HEK293 (cell line): ENCODE data around the gene SPACA5B.

ENCODE experiments used
- CTCF ChIA-PET: fragments of 350-600 bp; formaldehyde crosslinking; extraction: SDS; loops from one replicate; lab custom pipeline; 2021; ENCODE audit warnings: antibody characterized with exemption; lab: Yijun Ruan, JAX
- POLR2A ChIA-PET: fragments of 300-600 bp; formaldehyde crosslinking; extraction: SDS; loops from one replicate; lab custom pipeline; 2020; ENCODE audit warnings: antibody characterized with exemption, inconsistent platforms; lab: Yijun Ruan, JAX
- H3K27ac ChIP-seq: fragments of 200-500 bp; sonication (Bioruptor generic); 2 replicates; pipeline ENCODE4 v1.5.1; 2014; ENCODE audit warnings: low read depth, low read length, control low read depth, inconsistent platforms; ENCODE audit errors: extremely low read depth
- H3K36me3 ChIP-seq, 2 experiments: fragments of 200-500 bp in 1 of 2; sonication (Bioruptor generic) in 1 of 2; 1 replicate in 1 of 2; 2 replicates in 1 of 2; pipeline ENCODE4 v1.5.1; 2014 to 2017; ENCODE audit warnings: inconsistent platforms in 2 of 2, low read length in 2 of 2; ENCODE audit not compliant: control insufficient read depth in 2 of 2, insufficient read depth in 1 of 2
- H3K4me1 ChIP-seq: fragments of 200-500 bp; sonication (Bioruptor generic); 2 replicates; pipeline ENCODE4 v1.5.1; 2014; ENCODE audit warnings: mild to moderate bottlenecking, low read length, inconsistent platforms; ENCODE audit not compliant: control insufficient read depth, insufficient read depth
- H3K4me3 ChIP-seq: 2 replicates; pipeline ENCODE4 v1.5.1; 2011; ENCODE audit warnings: low read depth, mild to moderate bottlenecking, control low read depth, low read length, moderate library complexity
- H3K9me3 ChIP-seq: fragments of 200-500 bp; sonication (Bioruptor generic); 2 replicates; pipeline ENCODE4 v1.5.1; 2014; ENCODE audit warnings: low read depth, low read length, inconsistent platforms; ENCODE audit not compliant: control insufficient read depth, insufficient read depth
- MEIS1 ChIP-seq: sonication (generic); formaldehyde crosslinking; IDR thresholded peaks from 2 replicates; pipeline ENCODE4 v1.8.1; 2022; ENCODE audit warnings: missing genetic modification reagents, mild to moderate bottlenecking, borderline replicate concordance
- OSR2 ChIP-seq: fragments of 450-650 bp; formaldehyde crosslinking; IDR thresholded peaks from 2 replicates; pipeline ENCODE4 v1.5.1; 2016; ENCODE audit warnings: missing biosample characterization, missing genetic modification characterization
- PRDM1 ChIP-seq: fragments of 450-650 bp; formaldehyde crosslinking; IDR thresholded peaks from 2 replicates; pipeline ENCODE4; 2016; ENCODE audit warnings: missing biosample characterization, missing genetic modification characterization
- RBAK ChIP-seq: fragments of 450-650 bp; formaldehyde crosslinking; IDR thresholded peaks from 2 replicates; pipeline ENCODE4 v1.5.1; 2016; ENCODE audit warnings: missing biosample characterization, missing genetic modification characterization
- SP2 ChIP-seq: fragments of 450-650 bp; formaldehyde crosslinking; IDR thresholded peaks from 2 replicates; pipeline ENCODE4 v1.5.1; 2016; ENCODE audit warnings: missing biosample characterization, missing genetic modification characterization
- YY2 ChIP-seq: fragments of 450-650 bp; formaldehyde crosslinking; IDR thresholded peaks from 2 replicates; pipeline ENCODE4 v1.5.1; 2016; ENCODE audit warnings: missing biosample characterization, missing genetic modification characterization
- ZBTB7A ChIP-seq: fragments of 450-650 bp; formaldehyde crosslinking; IDR thresholded peaks from 2 replicates; pipeline ENCODE4 v1.5.1; 2016; ENCODE audit warnings: low read depth, missing biosample characterization, missing genetic modification characterization
- ZNF169 ChIP-seq: fragments of 450-650 bp; formaldehyde crosslinking; IDR thresholded peaks from 2 replicates; pipeline ENCODE4 v1.5.1; 2016; ENCODE audit warnings: missing biosample characterization, missing genetic modification characterization
- ZNF202 ChIP-seq: fragments of 450-650 bp; formaldehyde crosslinking; IDR thresholded peaks from 2 replicates; pipeline ENCODE4 v1.5.1; 2016; ENCODE audit warnings: missing biosample characterization, missing genetic modification characterization, borderline replicate concordance
- ZNF211 ChIP-seq: fragments of 450-650 bp; formaldehyde crosslinking; IDR thresholded peaks from 2 replicates; pipeline ENCODE4 v1.5.1; 2016; ENCODE audit warnings: low read depth, missing biosample characterization, missing genetic modification characterization
- ZNF221 ChIP-seq: fragments of 450-650 bp; formaldehyde crosslinking; IDR thresholded peaks from 2 replicates; pipeline ENCODE4 v1.5.1; 2017; ENCODE audit warnings: missing biosample characterization, missing genetic modification characterization, borderline replicate concordance
- ZNF239 ChIP-seq: fragments of 450-650 bp; formaldehyde crosslinking; IDR thresholded peaks from 2 replicates; pipeline ENCODE4 v1.5.1; 2016; ENCODE audit warnings: missing biosample characterization, missing genetic modification characterization
- ZNF324 ChIP-seq: fragments of 450-650 bp; formaldehyde crosslinking; IDR thresholded peaks from 2 replicates; pipeline ENCODE4 v1.5.1; 2016; ENCODE audit warnings: missing biosample characterization, missing genetic modification characterization
- ZNF341 ChIP-seq: fragments of 450-650 bp; formaldehyde crosslinking; IDR thresholded peaks from 2 replicates; pipeline ENCODE4; 2016; ENCODE audit warnings: low read depth, missing biosample characterization, missing genetic modification characterization
- ZNF426 ChIP-seq: fragments of 450-650 bp; formaldehyde crosslinking; IDR thresholded peaks from 2 replicates; pipeline ENCODE4 v1.5.1; 2017; ENCODE audit warnings: missing biosample characterization, missing genetic modification characterization, mild to moderate bottlenecking, inconsistent platforms, moderate library complexity
- ZNF501 ChIP-seq: fragments of 450-650 bp; formaldehyde crosslinking; IDR thresholded peaks from 2 replicates; pipeline ENCODE4 v1.5.1; 2016; ENCODE audit warnings: missing biosample characterization, missing genetic modification characterization
- ZNF548 ChIP-seq: fragments of 450-650 bp; formaldehyde crosslinking; IDR thresholded peaks from 2 replicates; pipeline ENCODE4 v1.5.1; 2016; ENCODE audit warnings: missing biosample characterization, missing genetic modification characterization
- ZNF600 ChIP-seq: fragments of 450-650 bp; formaldehyde crosslinking; IDR thresholded peaks from 2 replicates; pipeline ENCODE4 v1.5.1; 2016; ENCODE audit warnings: missing biosample characterization, missing genetic modification characterization
- ZNF623 ChIP-seq: fragments of 450-650 bp; formaldehyde crosslinking; IDR thresholded peaks from 2 replicates; pipeline ENCODE4 v1.5.1; 2016; ENCODE audit warnings: missing biosample characterization, missing genetic modification characterization
- ZNF660 ChIP-seq: fragments of 450-650 bp; IDR thresholded peaks from 2 replicates; pipeline ENCODE4 v1.5.1; 2018; ENCODE audit warnings: missing biosample characterization, mild to moderate bottlenecking, missing genetic modification characterization
- ZNF76 ChIP-seq: fragments of 450-650 bp; formaldehyde crosslinking; IDR thresholded peaks from 2 replicates; pipeline ENCODE4; 2016; ENCODE audit warnings: low read depth, missing biosample characterization, missing genetic modification characterization, borderline replicate concordance
- ZSCAN16 ChIP-seq: fragments of 450-650 bp; formaldehyde crosslinking; IDR thresholded peaks from 2 replicates; pipeline ENCODE4 v1.5.1; 2016; ENCODE audit warnings: missing biosample characterization, missing genetic modification characterization
- TF ChIP-seq, protein P1 (sequence below): fragments of 450-650 bp; formaldehyde crosslinking; IDR thresholded peaks from 2 replicates; pipeline ENCODE4 v1.5.1; 2016; ENCODE audit warnings: missing biosample characterization, missing genetic modification characterization
- TF ChIP-seq, protein P2 (sequence below): fragments of 450-650 bp; formaldehyde crosslinking; IDR thresholded peaks from 2 replicates; pipeline ENCODE4 v1.5.1; 2016; ENCODE audit warnings: missing biosample characterization, missing genetic modification characterization
- TF ChIP-seq, protein P3 (sequence below): fragments of 450-650 bp; formaldehyde crosslinking; IDR thresholded peaks from 2 replicates; pipeline ENCODE4 v1.5.1; 2016; ENCODE audit warnings: missing biosample characterization, missing genetic modification characterization

Gene SPACA5B

DNA sequence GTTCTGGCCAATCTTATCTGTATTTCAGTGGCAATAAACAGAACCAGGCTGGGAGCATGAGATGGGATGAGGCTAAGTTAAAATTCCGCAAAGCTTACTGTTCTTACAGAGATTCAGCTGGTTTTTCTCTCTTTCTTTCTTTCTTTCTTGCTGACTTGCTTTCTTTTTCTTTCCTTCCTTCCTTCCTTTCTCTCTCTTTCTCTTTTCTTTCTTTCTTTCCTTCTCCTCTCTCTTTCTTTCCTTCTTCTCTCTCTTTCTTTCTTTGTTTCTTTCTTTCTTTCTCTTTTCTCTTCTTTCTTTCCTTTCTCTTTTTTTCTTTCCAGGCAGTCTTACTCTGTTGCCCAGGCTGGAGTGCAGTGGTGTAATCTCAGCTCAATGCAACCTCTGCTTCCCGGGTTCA, 24.4 kb downstream of the SPACA5B start:
- Histone ChIP-seq H3K36me3 (no peaks in the 10 kb centered on the region), H3K4me3 (no peak overlapping the region), H3K27ac (no peak overlapping the region), H3K9me3 (no peaks in the 10 kb centered on the region), H3K4me1 (no peaks in the 10 kb centered on the region)
- ChIA-PET POLR2A (no interaction called here), CTCF (no interaction called here)
- no peak for TF ChIP-seq ZNF221
- TF ChIP-seq PRDM1 (tag by site-specific recombination): peak; percentile 56; the same call in 1 of the 2 replicates
- TF ChIP-seq RBAK (tag by site-specific recombination): no peak
- no peak for TF ChIP-seq ZNF660
- TF ChIP-seq OSR2 (tag by site-specific recombination): no peak

DNA sequence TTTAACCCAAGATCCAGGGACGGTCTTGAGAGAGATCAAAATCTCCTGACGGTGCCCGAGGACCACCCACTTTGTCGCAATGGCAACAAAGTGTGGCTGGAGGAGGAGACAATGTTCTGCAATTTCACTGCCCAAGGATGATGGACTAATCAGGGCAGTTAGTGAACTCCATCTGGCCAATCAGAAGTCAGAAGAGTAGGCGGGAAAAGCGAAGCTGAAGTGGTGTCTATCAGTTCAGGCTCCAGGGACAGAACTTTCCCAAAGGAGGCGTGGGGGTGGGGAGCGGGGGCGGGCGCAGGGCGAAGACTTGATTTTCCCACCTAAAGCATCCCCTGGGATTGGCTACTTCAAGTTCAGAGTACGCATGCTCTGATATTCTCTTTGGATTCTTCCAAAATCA, 25.6 kb downstream of the SPACA5B start:
- Histone ChIP-seq H3K4me1 (no peaks in the 10 kb centered on the region), H3K4me3 (no peak overlapping the region), H3K36me3 (no peaks in the 10 kb centered on the region), H3K9me3 (no peaks in the 10 kb centered on the region), H3K27ac (no peak overlapping the region)
- TF ChIP-seq ZNF324: no peak
- TF ChIP-seq ZNF239 (tag by site-specific recombination): no peak
- no peak for TF ChIP-seq ZNF341 (tag by site-specific recombination)
- no peak for TF ChIP-seq SP2 (tag by site-specific recombination)
- no peak for TF ChIP-seq ZBTB7A
- no peak for TF ChIP-seq ZNF600
- no peak for TF ChIP-seq ZNF623 (tag by site-specific recombination)
- TF ChIP-seq, protein P1, sequence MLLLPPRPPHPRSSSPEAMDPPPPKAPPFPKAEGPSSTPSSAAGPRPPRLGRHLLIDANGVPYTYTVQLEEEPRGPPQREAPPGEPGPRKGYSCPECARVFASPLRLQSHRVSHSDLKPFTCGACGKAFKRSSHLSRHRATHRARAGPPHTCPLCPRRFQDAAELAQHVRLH (tag by site-specific recombination): no peak
- TF ChIP-seq ZSCAN16: no peak
- TF ChIP-seq ZNF169: no peak
- no peak for TF ChIP-seq MEIS1 (CRISPR knock-in tag)
- no peak for TF ChIP-seq YY2
- TF ChIP-seq ZNF426 (tag by site-specific recombination): no peak
- no peak for TF ChIP-seq ZNF76 (tag by site-specific recombination)
- TF ChIP-seq ZNF202 (tag by site-specific recombination): no peak
- TF ChIP-seq ZNF548 (tag by site-specific recombination): no peak
- TF ChIP-seq ZNF211 (tag by site-specific recombination): no peak
- TF ChIP-seq ZNF501 (tag by site-specific recombination): no peak
- TF ChIP-seq, protein P2, sequence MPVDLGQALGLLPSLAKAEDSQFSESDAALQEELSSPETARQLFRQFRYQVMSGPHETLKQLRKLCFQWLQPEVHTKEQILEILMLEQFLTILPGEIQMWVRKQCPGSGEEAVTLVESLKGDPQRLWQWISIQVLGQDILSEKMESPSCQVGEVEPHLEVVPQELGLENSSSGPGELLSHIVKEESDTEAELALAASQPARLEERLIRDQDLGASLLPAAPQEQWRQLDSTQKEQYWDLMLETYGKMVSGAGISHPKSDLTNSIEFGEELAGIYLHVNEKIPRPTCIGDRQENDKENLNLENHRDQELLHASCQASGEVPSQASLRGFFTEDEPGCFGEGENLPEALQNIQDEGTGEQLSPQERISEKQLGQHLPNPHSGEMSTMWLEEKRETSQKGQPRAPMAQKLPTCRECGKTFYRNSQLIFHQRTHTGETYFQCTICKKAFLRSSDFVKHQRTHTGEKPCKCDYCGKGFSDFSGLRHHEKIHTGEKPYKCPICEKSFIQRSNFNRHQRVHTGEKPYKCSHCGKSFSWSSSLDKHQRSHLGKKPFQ: no peak
- TF ChIP-seq, protein P3, sequence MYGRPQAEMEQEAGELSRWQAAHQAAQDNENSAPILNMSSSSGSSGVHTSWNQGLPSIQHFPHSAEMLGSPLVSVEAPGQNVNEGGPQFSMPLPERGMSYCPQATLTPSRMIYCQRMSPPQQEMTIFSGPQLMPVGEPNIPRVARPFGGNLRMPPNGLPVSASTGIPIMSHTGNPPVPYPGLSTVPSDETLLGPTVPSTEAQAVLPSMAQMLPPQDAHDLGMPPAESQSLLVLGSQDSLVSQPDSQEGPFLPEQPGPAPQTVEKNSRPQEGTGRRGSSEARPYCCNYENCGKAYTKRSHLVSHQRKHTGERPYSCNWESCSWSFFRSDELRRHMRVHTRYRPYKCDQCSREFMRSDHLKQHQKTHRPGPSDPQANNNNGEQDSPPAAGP (tag by site-specific recombination): no peak
- ChIA-PET POLR2A (no interaction called here), CTCF (no interaction called here)
